Thyroid gland (tissue), 4 donors: Measurements from ENCODE around the gene KCNQ2. TPM values are rescaled to one million over a fixed set of nuclear protein-coding genes. Genes with fewer than 3 reads are reported as not detected.

Experiments used
- DNase-seq, 2 donors: peaks; one replicate each; pipeline ENCODE4 v3.0.0-alpha.2; 2019
- H3K27ac ChIP-seq, 3 donors: fragments of 200-600 bp; sonication (generic); 1 replicate in 2 of 3; 2 replicates in 1 of 3; pipeline ENCODE4 v1.5.1; 2016 to 2019; ENCODE audit warnings: mild to moderate bottlenecking in 1 of 3, moderate library complexity in 1 of 3
- H3K27me3 ChIP-seq: fragments of 200-600 bp; sonication (generic); one replicate; pipeline ENCODE4 v1.5.1; 2019
- H3K36me3 ChIP-seq, 2 donors: fragments of 200-600 bp; sonication (generic); one replicate each; pipeline ENCODE4 v1.5.1; 2016 to 2019
- H3K4me1 ChIP-seq, 2 donors: fragments of 200-600 bp; sonication (generic); one replicate each; pipeline ENCODE4 v1.5.1; 2017 to 2019
- H3K4me3 ChIP-seq, 3 donors: fragments of 200-600 bp; sonication (generic); replicated peaks in 1 of 3; 1 replicate in 2 of 3; 2 replicates in 1 of 3; pipeline ENCODE4 v1.5.1; 2016; ENCODE audit warnings: mild to moderate bottlenecking in 1 of 3
- H3K9me3 ChIP-seq: fragments of 200-600 bp; sonication (generic); one replicate; pipeline ENCODE4 v1.5.1; 2017
- POLR2A ChIP-seq, 2 donors: fragments of 450-650 bp; IDR thresholded peaks; one replicate each; pipeline ENCODE4 v1.6.1; 2017; ENCODE audit warnings: antibody characterized with exemption in 2 of 2, mild to moderate bottlenecking in 2 of 2, moderate library complexity in 1 of 2
- WGBS, 2 donors: methylation state at CpG; one replicate each; pipeline ENCODE4 v1.1.5; 2017; 5-methylcytosine and 5-hydroxymethylcytosine counted together
- intact Hi-C: fragments of 100-400 bp; cut with DNase I; formaldehyde crosslinking; loops from one replicate; pipeline ENCODE4 v1.15.1; 2023
- total RNA-seq, 4 donors: library from RNA; depleted of rRNA; stranded (reverse); fragments of >200 nt; gene quantifications; one replicate each; pipeline ENCODE4 v1.2.3, GENCODE V29; 2016
- TF ChIP-seq, protein P1 (sequence below), 6 experiments: fragments of 200-600 bp in 3 of 6; fragments of 450-650 bp in 3 of 6; sonication (generic) in 3 of 6; IDR thresholded peaks; one replicate each; pipeline ENCODE4 v1.5.1; 2016 to 2019; ENCODE audit warnings: antibody characterized with exemption in 6 of 6, mild to moderate bottlenecking in 2 of 6, inconsistent platforms in 1 of 6, moderate library complexity in 1 of 6

Gene KCNQ2
- total RNA-seq, 4 donors from 2014 or later, result 0.11 to 0.27 TPM; not detected in 2

DNA sequence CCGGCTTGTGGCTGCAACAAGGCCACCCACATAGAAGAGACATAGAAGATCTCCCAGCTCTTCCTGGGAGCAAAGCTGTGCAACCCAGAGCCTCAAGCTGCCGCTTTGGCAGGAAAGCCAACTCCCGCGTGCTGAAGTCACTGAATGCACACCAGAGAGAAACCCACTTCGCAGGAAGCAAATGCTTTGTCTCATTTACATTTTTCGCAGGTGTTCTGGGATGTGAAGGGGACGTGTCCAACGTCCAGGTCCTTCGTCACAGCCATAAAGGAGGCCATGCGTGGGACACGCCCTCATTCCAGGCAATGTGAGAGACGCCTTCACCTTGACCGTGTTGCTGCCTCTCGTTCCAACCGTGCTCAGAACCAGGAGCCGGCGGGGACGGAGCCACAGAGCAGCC lies 24.4 kb downstream of the KCNQ2 start:
- intact Hi-C loops, result no loop called here
- H3K27ac ChIP-seq, result no peak overlapping the region
- H3K4me1 ChIP-seq, result no peaks in the 10 kb centered on the region
- DNase-seq, result no peak
- H3K4me3 ChIP-seq, result no peak overlapping the region
- H3K9me3 ChIP-seq, result no peaks in the 10 kb centered on the region
- H3K36me3 ChIP-seq, result no peaks in the 10 kb centered on the region
- TF ChIP-seq POLR2A (IDR thresholded peaks at IDR 0.05), result no peak
- TF ChIP-seq, protein P1, sequence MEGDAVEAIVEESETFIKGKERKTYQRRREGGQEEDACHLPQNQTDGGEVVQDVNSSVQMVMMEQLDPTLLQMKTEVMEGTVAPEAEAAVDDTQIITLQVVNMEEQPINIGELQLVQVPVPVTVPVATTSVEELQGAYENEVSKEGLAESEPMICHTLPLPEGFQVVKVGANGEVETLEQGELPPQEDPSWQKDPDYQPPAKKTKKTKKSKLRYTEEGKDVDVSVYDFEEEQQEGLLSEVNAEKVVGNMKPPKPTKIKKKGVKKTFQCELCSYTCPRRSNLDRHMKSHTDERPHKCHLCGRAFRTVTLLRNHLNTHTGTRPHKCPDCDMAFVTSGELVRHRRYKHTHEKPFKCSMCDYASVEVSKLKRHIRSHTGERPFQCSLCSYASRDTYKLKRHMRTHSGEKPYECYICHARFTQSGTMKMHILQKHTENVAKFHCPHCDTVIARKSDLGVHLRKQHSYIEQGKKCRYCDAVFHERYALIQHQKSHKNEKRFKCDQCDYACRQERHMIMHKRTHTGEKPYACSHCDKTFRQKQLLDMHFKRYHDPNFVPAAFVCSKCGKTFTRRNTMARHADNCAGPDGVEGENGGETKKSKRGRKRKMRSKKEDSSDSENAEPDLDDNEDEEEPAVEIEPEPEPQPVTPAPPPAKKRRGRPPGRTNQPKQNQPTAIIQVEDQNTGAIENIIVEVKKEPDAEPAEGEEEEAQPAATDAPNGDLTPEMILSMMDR (IDR thresholded peaks at IDR 0.05), result no peak
- H3K27me3 ChIP-seq, result no peaks in the 10 kb centered on the region
- WGBS, 2 donors, result 42 to 45% methylated on average over 10 to 17 of the region's 18 CpGs

DNA sequence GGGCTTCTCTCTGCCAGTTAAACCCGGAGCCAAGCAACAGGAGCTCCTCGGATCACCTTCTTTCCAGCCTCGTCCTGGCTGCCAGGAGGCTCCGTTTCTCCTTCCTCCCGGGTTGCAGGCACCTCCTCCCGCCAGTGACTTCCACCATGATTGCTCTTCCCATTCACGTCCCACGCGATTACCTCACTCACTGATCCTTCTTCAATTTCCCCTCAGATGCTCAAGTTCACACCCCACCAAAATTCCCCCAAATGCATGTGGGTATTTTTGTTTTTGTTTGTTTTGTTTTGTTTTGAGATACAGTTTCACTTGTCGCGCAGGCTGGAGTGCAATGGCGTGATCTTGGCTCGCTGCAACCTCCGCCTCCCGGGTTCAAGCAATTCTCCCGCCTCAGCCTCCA lies 25.1 kb downstream of the KCNQ2 start:
- Histone ChIP-seq H3K27ac (no peak overlapping the region), H3K27me3 (no peaks in the 10 kb centered on the region), H3K9me3 (no peaks in the 10 kb centered on the region), H3K4me3 (no peak overlapping the region), H3K4me1 (no peaks in the 10 kb centered on the region), H3K36me3 (no peaks in the 10 kb centered on the region)
- 77 to 78% methylated on average over 16 of the region's 16 CpGs for WGBS, 2 donors
- no peak for DNase-seq
- no peak for TF ChIP-seq POLR2A (IDR thresholded peaks at IDR 0.05)
- TF ChIP-seq, protein P1 (IDR thresholded peaks at IDR 0.05), result no peak
- intact Hi-C loops, result no loop called here

DNA sequence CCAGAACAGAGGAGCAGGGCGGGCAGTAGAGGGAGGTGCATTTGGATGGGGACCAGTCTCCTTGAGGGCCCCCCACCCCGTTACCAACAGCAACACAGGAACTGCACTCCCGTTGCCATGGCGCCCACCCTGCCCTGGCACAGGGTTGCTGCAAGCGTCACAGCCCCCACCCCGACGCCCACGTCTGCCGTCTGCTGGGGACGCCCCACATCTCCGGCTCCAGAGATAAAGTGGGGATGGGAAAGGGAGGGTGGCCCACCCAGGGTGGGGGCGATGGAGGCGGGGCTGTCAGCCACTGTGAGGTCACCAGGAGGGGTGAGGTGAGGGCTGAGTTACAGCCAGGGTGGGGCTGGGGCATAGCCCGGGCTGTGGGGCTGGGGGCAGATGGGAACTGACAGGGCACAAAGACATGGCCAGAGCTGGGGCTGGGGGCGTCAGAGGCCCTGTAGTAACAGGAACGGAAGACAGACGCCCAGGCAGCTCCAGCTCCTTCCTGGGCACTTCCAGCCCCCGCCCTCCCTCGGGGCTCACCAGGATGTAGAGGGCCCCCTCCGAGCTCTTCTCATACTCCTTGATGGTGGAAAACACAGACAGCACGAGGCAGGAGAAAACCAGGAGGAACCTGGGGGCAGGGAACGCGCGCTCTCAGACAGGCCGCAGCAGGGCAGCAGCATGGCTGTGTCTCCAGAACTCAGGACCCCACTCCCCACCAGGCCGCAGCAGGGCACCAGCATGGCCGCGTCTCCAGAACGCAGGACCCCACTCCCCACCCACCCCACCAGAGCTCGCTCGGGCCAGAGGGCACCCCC lies 26.0 kb downstream of the KCNQ2 start:
- Histone ChIP-seq H3K4me3 (no peak overlapping the region), H3K27ac (no peak overlapping the region), H3K9me3 (no peaks in the 10 kb centered on the region), H3K27me3 (no peaks in the 10 kb centered on the region), H3K4me1 (no peaks in the 10 kb centered on the region), H3K36me3 (no peaks in the 10 kb centered on the region)
- no peak for DNase-seq
- WGBS, 2 donors, result 63 to 66% methylated on average over 28 to 30 of the region's 31 CpGs
- intact Hi-C loops, result no loop called here
- TF ChIP-seq POLR2A (IDR thresholded peaks at IDR 0.05), result no peak
- TF ChIP-seq, protein P1 (IDR thresholded peaks at IDR 0.05), result no peak

DNA sequence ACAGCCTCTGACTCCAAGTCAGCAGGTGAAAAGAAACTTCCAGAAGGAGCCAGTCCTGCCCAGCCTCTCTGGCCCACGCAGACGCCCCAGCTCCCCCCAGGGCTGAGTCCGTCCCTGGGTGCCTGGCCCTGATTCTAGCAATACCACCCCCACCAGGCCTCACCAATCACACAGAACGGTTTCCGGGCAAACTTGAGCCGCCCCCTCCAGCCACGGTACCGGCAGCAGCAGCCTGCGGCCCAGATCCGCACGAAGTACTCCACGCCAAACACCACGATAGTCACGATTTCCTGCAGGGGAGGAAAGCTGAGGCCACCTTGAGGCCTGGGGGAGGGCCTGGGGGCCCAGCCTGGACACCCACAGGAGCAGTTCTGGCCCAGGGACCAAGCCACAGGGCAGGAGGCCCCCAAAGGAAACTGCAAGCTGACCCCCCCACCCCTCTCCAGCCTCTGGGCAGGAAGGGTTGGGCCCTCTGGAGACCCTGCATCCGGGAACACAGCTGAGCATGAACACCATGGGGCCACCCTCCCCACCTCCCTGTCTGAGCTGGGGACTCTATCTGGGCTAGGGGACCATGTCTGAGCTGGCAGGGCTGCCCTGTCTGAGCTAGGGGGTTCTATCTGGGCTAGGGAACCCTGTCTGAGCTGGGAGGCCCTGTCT lies 27.2 kb downstream of the KCNQ2 start:
- intact Hi-C loops, result no loop called here
- no peak for TF ChIP-seq POLR2A (IDR thresholded peaks at IDR 0.05)
- TF ChIP-seq, protein P1 (IDR thresholded peaks at IDR 0.05), result no peak
- no peaks in the 10 kb centered on the region for H3K9me3 ChIP-seq
- H3K4me1 ChIP-seq, result no peaks in the 10 kb centered on the region
- no peaks in the 10 kb centered on the region for H3K36me3 ChIP-seq
- H3K27me3 ChIP-seq, result no peaks in the 10 kb centered on the region
- H3K4me3 ChIP-seq, result no peak overlapping the region
- no peak for DNase-seq
- no peak overlapping the region for H3K27ac ChIP-seq
- 78 to 86% methylated on average over 11 to 15 of the region's 15 CpGs for WGBS, 2 donors

DNA sequence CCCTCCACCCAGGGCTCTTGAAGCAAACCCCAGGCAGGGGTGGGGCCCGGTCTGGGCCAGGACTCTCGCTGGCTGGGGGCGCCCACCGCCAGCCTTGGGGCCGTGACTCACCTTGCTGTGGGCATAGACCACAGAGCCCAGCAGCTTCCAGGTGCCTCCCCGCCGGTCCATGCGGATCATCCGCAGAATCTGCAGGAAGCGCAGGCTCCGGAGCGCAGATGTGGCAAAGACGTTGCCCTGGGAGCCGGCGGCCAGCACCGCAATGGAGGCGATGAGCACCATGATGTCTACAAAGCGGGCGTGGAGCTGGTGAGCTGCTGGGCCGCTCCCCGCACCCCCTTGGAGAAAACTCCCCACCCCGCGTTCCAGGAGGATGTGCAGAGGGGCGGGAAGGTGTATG lies 27.9 kb downstream of the KCNQ2 start:
- Histone ChIP-seq H3K27me3 (no peaks in the 10 kb centered on the region), H3K36me3 (no peaks in the 10 kb centered on the region), H3K27ac (no peak overlapping the region), H3K4me3 (no peak overlapping the region), H3K4me1 (no peaks in the 10 kb centered on the region), H3K9me3 (no peaks in the 10 kb centered on the region)
- DNase-seq, result no peak
- intact Hi-C loops, result no loop called here
- 92 to 93% methylated on average over 22 to 24 of the region's 24 CpGs for WGBS, 2 donors
- TF ChIP-seq, protein P1 (IDR thresholded peaks at IDR 0.05), result no peak
- no peak for TF ChIP-seq POLR2A (IDR thresholded peaks at IDR 0.05)
